Retinal pigment epithelial cell (primary cell): ENCODE measurements around the gene CRIP2.

ENCODE experiments used
- DNase-seq: peaks from one replicate; pipeline ENCODE4 v3.0.0-alpha.2; 2010; ENCODE audit warnings: low read depth
- H3K4me3 ChIP-seq: 2 replicates; pipeline ENCODE4 v1.5.1; 2011; ENCODE audit warnings: mild to moderate bottlenecking, low read length, control low read depth, moderate library complexity
- CTCF ChIP-seq: conservative IDR thresholded peaks from 2 replicates; pipeline ENCODE4 v1.5.1; 2011; ENCODE audit warnings: low read depth, low read length, control low read depth, inconsistent platforms

CRIP2 gene

GRCh38 chr14:105486163-105486973 lies 11.7 kb downstream of the CRIP2 start, which contains the start of gene CRIP1:
Gene CRIP1, plus strand, starts transcription at chr14:105486886. Its CDS starts 374 bp downstream, at chr14:105487260.
- no peak for TF ChIP-seq CTCF
- no peak within 1 kb of the TSS for H3K4me3 ChIP-seq
- no peak for DNase-seq

DNA sequence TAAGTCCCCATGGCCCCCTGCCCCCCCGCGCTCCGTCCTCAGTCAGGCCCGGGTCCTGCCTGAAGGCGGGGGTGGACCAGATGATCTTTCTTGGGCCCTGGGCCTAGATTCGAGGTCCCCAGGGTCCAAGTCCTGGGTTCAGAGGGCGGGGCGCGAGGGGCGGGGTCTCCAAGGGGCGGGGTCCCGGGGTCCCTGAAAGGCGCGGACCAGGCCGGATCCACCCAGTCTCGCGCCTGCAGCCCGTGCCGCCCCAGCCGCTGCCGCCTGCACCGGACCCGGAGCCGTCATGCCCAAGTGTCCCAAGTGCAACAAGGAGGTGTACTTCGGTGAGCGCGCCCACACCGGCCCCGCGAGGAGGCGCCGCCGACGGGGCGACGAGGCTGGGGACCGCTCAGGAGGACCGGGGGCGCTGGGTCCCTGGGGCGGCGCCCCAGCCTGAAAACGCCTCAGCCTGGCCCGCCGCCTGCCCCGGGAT lies 12.4 kb downstream of the CRIP2 start:
- DNase-seq = no peak
- TF ChIP-seq CTCF = no peak
- H3K4me3 ChIP-seq = no peak overlapping the region

DNA sequence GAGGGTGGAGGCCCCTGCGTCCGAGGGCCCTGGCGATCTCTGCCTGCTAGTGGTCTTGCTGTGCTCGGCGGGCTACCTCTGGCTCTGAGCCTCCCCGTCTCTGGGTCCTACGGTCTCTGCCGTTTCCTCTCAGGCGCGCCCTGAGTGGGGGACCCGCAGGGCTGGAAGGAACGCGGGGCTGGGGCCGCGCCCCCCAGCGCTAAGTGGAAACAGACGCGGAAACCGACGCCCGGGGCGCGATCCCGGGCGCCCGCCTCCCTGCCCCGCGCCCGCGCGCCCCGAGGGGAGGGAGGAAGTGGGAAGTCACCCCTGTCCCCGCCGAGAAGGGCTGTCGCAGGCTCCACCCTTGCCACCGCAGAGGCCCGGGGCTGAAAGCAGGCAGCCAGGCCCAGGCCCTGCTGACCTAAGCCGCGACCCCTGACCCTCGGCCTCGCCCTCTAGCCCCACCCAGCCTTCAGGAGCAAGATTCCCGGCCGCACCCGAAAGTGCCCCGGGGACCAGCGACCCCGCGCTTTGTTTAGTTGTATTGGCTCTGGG lies 12.9 kb downstream of the CRIP2 start:
- H3K4me3 ChIP-seq = no peak overlapping the region
- TF ChIP-seq CTCF = no peak
- no peak for DNase-seq

- no peak for TF ChIP-seq CTCF
- no peak for DNase-seq
- no peak overlapping the region for H3K4me3 ChIP-seq
These were observed 13.6 kb downstream of the CRIP2 start for GRCh38 chr14:105487986-105488777.

- no peak overlapping the region for H3K4me3 ChIP-seq
- no peak for TF ChIP-seq CTCF
- no peak for DNase-seq
These were observed 14.3 kb downstream of the CRIP2 start for GRCh38 chr14:105488781-105489541.

DNA sequence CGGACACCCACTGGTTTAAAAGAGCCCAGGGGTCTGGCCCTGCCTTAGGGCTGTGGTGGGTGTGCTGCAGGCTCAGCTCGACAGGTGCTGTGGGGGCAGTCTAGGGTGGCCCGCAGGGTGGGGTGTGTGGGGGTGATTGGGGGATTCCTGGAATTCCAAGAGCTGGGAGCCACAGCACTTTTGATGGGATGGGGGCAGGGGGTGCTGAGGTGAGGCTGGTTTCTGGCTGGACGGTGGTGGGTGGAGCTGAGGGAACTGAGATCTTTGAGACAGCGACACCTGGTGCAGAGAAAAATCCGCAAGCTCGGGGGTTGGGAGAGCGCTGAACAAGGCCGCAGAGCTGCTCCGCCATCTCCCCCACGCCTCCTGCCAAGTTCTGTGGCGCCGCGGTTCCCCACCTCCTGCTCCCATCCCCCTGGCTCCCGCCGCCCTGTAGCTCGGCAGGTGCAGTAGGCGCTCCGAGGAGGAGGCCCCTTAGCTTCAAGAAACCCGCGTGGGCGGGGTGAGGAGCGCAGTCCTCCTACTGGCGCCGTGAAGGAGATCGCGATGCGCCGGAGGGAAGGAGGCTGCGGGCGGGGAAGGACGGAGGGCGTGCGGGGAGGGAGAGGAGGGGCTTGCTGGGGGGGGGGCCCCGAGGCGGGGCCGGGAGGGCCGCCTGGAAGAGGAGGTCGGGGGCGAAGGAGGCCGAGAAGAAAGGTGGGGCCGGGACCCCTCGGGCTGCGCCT lies 15.1 kb downstream of the CRIP2 start:
- peak overlapping the region; percentile 53 for H3K4me3 ChIP-seq
- DNase-seq = peak; percentile 62
- peak; percentile 72 for TF ChIP-seq CTCF
